ENCODE data around the gene TBC1D1. TPM values are rescaled to one million over a fixed set of nuclear protein-coding genes. Genes with fewer than 3 reads are reported as not detected.

Gene TBC1D1
- total RNA-seq, 1 donor from 2014 or later: 181 TPM

- DNase-seq (ENCODE audit: low read depth): no peak
Measured at GRCh38 chr4:38055566-38055965, 164.7 kb downstream of the TBC1D1 start.

GRCh38 chr4:38056011-38056685 is 165.3 kb downstream of the TBC1D1 start:
- DNase-seq (ENCODE audit: low read depth): no peak

DNA sequence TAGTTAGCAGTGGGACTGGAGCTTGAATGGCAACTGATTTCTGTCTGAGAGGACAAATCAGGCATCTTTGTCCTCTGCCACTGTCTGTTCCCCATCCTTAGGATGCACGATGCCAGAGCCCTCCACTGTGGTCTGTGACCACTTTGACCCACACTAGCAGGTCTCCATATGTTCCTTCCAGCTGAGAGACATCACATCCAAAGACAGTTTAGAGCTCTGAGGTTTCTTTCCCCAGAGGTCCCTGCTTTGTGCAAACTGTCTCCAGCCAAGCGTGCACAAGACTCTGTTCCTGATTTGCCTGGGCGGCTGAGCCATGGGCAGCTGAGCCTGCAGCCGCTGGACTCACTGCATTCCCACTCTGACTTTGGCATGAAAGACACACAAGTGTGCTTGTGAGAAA is 167.3 kb downstream of the TBC1D1 start:
- DNase-seq (ENCODE audit: low read depth): peak; percentile 52

- no peak for DNase-seq (ENCODE audit: low read depth)
Measured at GRCh38 chr4:38060829-38061431, 170.0 kb downstream of the TBC1D1 start.

GRCh38 chr4:38062088-38062775 is 171.3 kb downstream of the TBC1D1 start:
- DNase-seq (ENCODE audit: low read depth): peak; percentile 75

- DNase-seq (ENCODE audit: low read depth): no peak
Measured at GRCh38 chr4:38062776-38063097, 171.9 kb downstream of the TBC1D1 start.

GRCh38 chr4:38065176-38065575 is 174.3 kb downstream of the TBC1D1 start:
- no peak for DNase-seq (ENCODE audit: low read depth)

- no peak for DNase-seq (ENCODE audit: low read depth)
Measured at GRCh38 chr4:38065900-38066299, 175.0 kb downstream of the TBC1D1 start.

DNA sequence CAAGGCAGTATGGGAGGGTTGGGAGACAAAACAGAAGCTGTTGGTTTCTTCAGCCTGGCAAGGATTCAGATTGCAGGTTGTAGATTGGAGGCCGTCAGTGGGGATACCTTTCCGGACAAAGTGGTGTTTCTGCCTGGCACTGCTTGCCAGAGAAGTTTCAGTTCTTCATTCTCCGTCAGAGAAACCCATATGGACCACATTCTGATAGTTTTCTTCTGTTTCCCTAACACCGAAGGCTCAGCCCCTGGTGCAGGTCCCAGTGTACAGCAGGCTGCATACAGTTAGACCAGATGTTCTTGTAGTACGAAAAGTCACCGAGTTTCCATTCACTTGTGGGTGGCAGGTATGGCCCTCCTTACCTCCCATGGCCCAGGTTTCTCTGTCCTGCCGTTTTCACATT is 176.6 kb downstream of the TBC1D1 start:
- DNase-seq (ENCODE audit: low read depth): no peak

DNA sequence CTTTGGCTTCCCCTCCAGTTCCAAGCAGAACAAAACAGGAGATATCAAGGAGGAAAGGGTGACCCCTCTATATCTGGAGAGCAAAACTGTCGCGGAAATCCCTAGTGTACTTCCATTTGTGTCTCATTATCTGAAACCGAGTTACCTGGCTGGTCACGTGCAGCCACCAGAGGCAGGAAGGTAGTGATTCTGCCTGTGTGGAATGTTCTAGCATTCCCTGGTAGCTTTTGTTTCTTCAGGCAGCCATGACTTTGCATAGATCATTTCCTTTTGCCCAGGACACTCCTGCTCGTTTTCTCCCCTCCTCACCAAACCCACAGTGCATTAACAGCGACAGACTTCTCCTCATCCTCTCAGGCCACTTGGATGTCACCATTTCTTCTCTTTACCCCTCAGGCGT is 177.2 kb downstream of the TBC1D1 start:
- DNase-seq (ENCODE audit: low read depth): no peak

DNA sequence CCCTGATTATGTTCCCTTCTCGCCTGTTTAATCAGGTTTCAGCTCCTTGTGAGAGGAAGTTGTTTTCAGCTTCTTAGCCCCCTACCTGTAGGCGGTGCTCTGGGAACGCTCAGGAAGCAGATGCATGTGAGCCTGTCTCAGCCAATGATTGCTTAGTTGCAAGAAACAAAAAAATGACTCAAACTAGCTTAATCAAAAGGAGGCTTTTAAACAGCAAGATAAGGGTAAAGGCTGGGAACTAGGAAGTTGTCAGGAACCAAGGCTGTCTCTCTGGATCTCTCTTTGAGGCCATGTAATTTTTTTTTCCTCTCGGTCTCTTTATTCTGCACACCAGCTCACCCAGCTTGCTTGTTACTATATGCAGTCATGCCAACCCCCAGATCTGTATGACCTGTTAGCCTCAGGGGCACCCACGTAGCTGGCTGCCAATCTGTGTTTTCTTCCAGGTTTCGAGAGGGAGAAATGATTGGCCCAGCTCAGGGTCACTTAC is 178.4 kb downstream of the TBC1D1 start:
- peak; percentile 89 for DNase-seq (ENCODE audit: low read depth)

GRCh38 chr4:38071801-38072431 is 181.0 kb downstream of the TBC1D1 start:
- DNase-seq (ENCODE audit: low read depth): peak; percentile 36

DNA sequence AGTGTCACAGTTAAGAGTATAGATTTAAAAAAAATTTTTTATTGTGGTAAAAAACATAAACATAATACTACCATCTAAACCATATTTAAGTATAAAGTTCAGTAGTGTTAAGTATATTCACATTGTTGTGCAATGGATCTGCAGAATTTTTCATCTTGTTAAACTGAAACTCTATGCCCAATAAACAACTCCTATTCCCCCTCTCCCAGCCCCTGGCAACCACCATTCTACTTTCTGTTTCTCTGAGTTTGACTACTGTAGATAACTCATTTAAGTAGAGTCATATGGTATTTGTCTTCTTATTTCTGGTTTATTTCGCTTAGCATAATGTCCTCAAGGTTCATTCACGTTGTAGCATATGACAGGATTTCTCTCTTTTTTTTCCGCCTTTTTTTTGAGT is 181.7 kb downstream of the TBC1D1 start:
- DNase-seq (ENCODE audit: low read depth): no peak

- no peak for DNase-seq (ENCODE audit: low read depth)
Measured at GRCh38 chr4:38073596-38074234, 182.8 kb downstream of the TBC1D1 start.

DNA sequence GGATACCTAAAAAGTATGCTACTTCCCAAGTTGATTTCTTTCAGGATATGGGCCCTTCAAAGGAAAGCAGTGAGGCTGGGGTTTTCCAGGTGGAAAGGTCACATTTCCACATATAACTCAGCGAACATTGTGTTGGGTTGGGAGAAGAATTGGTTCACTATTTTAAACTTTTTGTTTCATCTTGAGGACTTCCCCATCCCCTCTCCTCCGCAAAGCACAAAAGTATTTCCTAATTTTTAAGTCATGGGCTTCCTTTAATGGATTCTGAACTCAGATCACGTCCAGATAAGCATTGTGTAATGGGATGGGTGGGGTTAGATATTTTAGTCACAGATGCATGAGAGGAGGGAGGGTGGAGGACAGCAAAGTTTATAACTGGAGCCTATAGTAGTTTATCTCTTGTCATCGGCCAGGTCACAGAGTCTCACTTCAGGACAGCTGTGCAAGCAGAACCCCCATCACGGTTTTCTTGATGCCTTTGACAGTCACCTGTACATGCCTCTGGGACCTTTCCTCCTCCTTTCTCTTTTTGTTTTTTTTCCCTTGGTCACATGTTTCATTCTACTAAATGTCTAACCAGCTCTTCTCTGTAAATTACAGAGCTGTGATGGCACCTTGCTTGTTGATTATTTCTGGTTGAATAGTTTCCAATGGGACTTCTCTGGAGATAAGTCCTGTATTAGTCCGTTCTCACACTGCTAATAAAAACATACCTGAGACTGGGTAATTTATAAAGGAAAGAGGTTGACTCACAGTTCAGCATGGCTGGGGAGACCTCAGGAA is 184.7 kb downstream of the TBC1D1 start:
- peak; percentile 36 for DNase-seq (ENCODE audit: low read depth)

- no peak for DNase-seq (ENCODE audit: low read depth)
Measured at GRCh38 chr4:38076153-38076669, 185.3 kb downstream of the TBC1D1 start.

- no peak for DNase-seq (ENCODE audit: low read depth)
Measured at GRCh38 chr4:38077791-38078489, 187.1 kb downstream of the TBC1D1 start.

DNA sequence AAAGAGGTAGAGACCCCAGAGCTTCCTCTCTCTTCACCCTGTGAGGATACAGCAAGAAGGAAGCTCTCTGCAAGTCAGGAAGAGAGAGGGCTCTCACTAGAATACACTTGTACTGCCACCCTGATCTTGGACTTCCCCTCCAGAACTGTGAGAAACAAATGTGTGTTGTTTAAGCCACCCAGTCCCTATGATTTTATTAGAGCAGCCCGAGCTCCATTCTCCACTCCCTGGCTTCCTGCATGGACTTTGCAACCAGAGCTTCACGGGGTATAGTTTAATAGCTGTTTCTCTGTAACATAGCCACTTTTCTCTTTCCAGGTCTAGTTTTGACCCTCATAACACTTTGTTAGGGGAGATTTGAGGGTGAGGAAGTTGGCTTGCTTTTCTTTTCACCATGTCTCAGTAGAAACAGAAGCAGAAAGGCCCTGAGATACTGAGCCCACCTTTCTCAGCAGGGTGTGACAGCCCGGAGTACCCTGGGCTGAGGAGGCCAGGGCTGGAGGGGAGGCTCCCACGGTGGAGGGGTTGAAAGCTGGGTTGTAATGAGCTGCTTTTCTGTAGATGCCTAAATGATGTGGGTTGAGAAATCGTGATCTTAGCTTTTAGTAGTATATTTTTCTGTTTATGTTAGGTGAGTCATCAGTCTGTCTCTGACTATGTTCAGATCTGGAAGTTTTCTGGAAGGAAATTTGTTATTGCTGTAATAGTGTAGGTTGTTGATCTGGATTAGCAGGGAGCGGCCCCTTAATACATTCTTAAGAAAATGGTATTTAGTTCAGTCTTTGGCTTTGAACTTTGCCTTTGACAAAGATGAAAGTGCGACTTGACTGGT is 187.9 kb downstream of the TBC1D1 start:
- DNase-seq (ENCODE audit: low read depth): peak; percentile 87
